Measurements from ENCODE around the gene GRM4.

GRCh38 chr6:34090529-34090928 is 55.4 kb downstream of the GRM4 start:
- no peak for TF ChIP-seq ZNF274 (IDR thresholded peaks at IDR 0.05; ENCODE audit: low read depth, low read length)
- no peak for TF ChIP-seq SUZ12 (IDR thresholded peaks at IDR 0.05; ENCODE audit: extremely low read depth, insufficient read depth, insufficient read length)
- no peak for TF ChIP-seq YY1 (IDR thresholded peaks at IDR 0.05; ENCODE audit: insufficient read depth, insufficient read length)
